BLaER1 treated with 17β-estradiol and CSF1 and Interleukin-3, amounts not matched to agents 10 nM and 100 nM (cell line): Measurements from ENCODE around the gene NPRL2.
"Not testable (repeated sequence)": the region's sequence is repeated elsewhere in the genome, so short reads cannot be mapped to it uniquely, and the experiment has no call there.

Source experiments
- H3K27ac ChIP-seq, 11 experiments: shearing (Covaris generic); formaldehyde crosslinking; 2 replicates each; pipeline ENCODE4 v1.8.1; 2022
- H3K27me3 ChIP-seq, 11 experiments: shearing (Covaris generic); formaldehyde crosslinking; 2 replicates each; pipeline ENCODE4 v1.8.1; 2022
- H3K36me3 ChIP-seq, 11 experiments: shearing (Covaris generic); formaldehyde crosslinking; 2 replicates each; pipeline ENCODE4 v1.8.1; 2022
- H3K4me1 ChIP-seq, 10 experiments: shearing (Covaris generic); formaldehyde crosslinking; 2 replicates each; pipeline ENCODE4 v1.8.1; 2022
- H3K4me2 ChIP-seq, 11 experiments: shearing (Covaris generic); formaldehyde crosslinking; 2 replicates each; pipeline ENCODE4 v1.8.1; 2022
- H3K4me3 ChIP-seq, 10 experiments: shearing (Covaris generic); formaldehyde crosslinking; 2 replicates each; pipeline ENCODE4 v1.8.1; 2022
- H3K9ac ChIP-seq, 11 experiments: shearing (Covaris generic); formaldehyde crosslinking; 2 replicates each; pipeline ENCODE4 v1.8.1; 2022
- H3K9me3 ChIP-seq, 11 experiments: shearing (Covaris generic); formaldehyde crosslinking; replicated peaks in 1 of 11; 2 replicates each; pipeline ENCODE4 v1.8.1; 2022
- H4K20me1 ChIP-seq, 11 experiments: shearing (Covaris generic); formaldehyde crosslinking; 2 replicates each; pipeline ENCODE4 v1.8.1; 2022
- Cebpa-rat ChIP-seq, 11 experiments: shearing (Covaris generic); IDR thresholded peaks; 2 replicates each; pipeline ENCODE4 v1.8.1; 2022

Gene NPRL2

DNA sequence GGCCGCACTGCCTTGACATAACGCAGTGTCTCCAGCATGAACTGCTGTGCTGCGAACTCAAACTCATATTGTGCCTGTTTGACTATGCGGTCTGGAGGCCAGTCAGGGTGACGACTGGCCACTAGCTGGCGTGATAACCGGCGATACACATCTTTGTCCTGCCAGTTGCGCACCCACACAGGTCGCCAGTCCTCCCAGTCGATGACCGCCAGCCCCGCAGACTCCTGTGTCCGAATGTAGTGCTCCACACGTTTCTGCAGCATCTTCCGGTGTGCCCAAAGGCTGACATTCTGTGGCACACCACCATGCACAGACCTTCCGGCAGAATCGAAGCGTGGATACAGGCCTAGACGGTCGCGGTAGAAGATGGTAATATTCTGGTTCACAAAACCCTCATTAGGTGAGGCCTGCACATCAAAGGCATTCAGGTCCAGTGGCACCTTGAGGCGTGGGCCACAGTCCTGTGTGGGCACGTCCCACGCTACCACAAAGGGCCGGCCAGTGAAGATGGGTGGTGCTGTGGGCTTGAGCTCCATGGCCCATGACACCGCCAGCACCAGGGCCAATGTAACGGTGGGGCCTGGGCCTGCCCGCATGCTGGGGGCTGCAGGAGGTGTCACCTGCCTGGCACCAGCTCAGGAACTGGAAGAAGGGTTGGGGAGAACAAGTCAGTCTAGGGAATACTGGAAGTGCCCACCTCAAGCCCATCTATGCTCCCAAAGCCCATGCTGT lies 30.5 kb downstream of the NPRL2 start:
- peak overlapping the region; percentile 94 to 100 (median 99); a peak in 21 of 22 replicates for H3K27ac ChIP-seq
- H3K9ac ChIP-seq, result peak overlapping the region; percentile 93 to 100 (median 99)
- no peaks in the 10 kb centered on the region for H3K27me3 ChIP-seq
- H3K4me3 ChIP-seq, result peak overlapping the region; percentile 73 to 89 (median 78)
- no peak for TF ChIP-seq Cebpa-rat (IDR thresholded peaks at IDR 0.05)
- no peaks in the 10 kb centered on the region for H3K9me3 ChIP-seq
- H4K20me1 ChIP-seq, result peaks cover 0 to 50% (median 40%) of the 10 kb centered on the region in 11 experiments; a peak in 18 of 22 replicates
- H3K36me3 ChIP-seq, result peaks cover 19 to 61% (median 46%) of the 10 kb centered on the region in 11 experiments; a peak in 19 of 22 replicates
- H3K4me2 ChIP-seq, result peak overlapping the region; percentile 90 to 99 (median 97)
- peaks cover 67 to 78% (median 75%) of the 10 kb centered on the region in 10 experiments for H3K4me1 ChIP-seq

DNA sequence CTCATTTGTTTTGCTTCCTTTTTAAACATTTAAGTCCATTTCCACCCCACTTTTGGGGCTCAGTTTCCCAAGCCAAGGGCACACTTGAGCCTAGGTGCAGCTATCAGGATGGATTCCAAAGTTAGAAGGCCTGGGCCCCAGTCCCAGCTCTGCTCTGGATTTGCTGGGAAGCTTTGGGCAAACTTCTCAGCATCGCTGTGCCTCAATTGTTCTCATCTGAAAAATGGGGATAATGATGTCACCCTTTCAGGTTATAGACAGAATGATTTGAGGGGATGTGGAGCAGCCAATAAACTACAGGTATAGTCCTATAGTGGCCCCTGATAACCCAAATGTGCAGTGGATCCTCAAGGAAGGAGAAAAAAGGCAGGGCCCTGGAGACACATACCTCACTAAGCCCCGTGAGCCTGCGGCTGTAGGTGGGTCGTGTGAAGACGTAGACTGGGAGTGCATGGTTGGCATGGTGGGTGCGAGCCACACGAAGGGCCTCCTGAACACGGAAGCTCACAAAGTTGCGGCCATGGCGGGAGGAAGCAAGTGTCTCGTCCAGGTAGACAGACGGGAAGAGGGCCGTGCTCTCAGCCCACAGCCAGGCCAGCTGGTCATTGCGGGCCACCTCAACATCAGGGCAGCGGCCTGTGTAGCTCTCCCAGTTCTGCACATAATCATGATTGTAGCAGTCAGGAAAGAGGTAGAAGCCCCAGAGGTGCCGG lies 31.2 kb downstream of the NPRL2 start:
- peak overlapping the region; percentile 90 to 99 (median 97) for H3K4me2 ChIP-seq
- H3K9ac ChIP-seq, result peak overlapping the region; percentile 29 to 100 (median 98); a peak in 17 of 22 replicates
- peak overlapping the region in 4 of 11 experiments; percentile 12 to 32 (median 19); a peak in 3 of 22 replicates for H3K27ac ChIP-seq
- peaks cover 0 to 47% (median 41%) of the 10 kb centered on the region in 11 experiments; a peak in 18 of 22 replicates for H4K20me1 ChIP-seq
- H3K4me1 ChIP-seq, result peaks cover 67 to 73% (median 70%) of the 10 kb centered on the region in 10 experiments
- H3K9me3 ChIP-seq, result no peaks in the 10 kb centered on the region
- H3K27me3 ChIP-seq, result no peaks in the 10 kb centered on the region
- TF ChIP-seq Cebpa-rat (IDR thresholded peaks at IDR 0.05), result no peak
- H3K36me3 ChIP-seq, result peaks cover 19 to 61% (median 50%) of the 10 kb centered on the region in 11 experiments; a peak in 19 of 22 replicates
- peak overlapping the region in 7 of 10 experiments; percentile 14 to 87 (median 78); a peak in 12 of 20 replicates for H3K4me3 ChIP-seq

DNA sequence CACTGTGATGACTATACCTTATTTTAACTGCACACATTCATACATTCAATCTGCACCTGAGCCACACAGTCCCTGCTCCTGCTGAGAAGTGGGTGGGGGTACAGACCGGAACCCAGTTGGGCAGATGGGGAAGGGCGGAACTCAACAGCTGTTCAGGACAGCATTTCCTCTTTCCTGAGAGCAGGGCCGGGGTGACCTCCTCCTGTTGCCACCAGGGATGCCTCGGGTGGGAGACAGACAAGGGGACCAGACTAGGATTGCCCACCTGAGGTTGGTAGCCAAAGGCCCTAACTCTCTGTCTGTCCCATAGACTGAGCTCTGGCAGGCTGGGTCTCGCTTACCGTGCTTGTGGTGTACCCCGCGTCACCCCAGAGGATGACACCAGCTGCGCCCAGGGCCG lies 32.0 kb downstream of the NPRL2 start:
- Histone ChIP-seq H3K4me1 (peaks cover 59 to 65% (median 63%) of the 10 kb centered on the region in 10 experiments), H3K4me2 (peak overlapping the region; percentile 90 to 99 (median 97)), H3K4me3 (peak overlapping the region in 5 of 10 experiments; percentile 7 to 51 (median 16); a peak in 7 of 20 replicates), H3K9ac (peak overlapping the region; percentile 8 to 99 (median 93); a peak in 16 of 22 replicates), H3K9me3 (no peaks in the 10 kb centered on the region), H3K36me3 (peaks cover 19 to 60% (median 50%) of the 10 kb centered on the region in 11 experiments; a peak in 19 of 22 replicates), H3K27ac (peak overlapping the region in 5 of 11 experiments; percentile 15 to 35 (median 32); a peak in 4 of 22 replicates), H3K27me3 (no peaks in the 10 kb centered on the region), H4K20me1 (peaks cover 0 to 47% (median 41%) of the 10 kb centered on the region in 11 experiments; a peak in 17 of 22 replicates)
- no peak for TF ChIP-seq Cebpa-rat (IDR thresholded peaks at IDR 0.05)

DNA sequence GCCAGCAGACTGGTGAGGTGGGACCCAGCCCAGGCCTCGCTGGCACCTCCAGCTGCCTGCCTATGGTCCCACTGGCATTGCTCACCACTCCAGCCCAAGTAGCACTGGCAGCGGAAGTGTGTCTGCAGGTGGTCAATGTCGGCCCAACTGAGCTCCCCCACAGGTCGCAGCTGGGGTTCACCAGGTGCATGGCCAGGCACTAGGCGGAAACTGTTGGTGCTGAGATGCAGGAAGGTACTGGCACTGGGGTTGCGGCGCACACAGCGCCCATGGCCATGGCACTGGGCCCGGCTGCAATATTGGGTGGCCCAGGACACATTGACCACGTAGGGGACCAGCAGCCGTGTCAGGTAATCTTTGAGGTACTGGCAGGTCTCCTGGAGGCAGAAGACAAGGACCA lies 32.4 kb downstream of the NPRL2 start:
- H3K4me3 ChIP-seq, result peak overlapping the region in 5 of 10 experiments; percentile 7 to 51 (median 26); a peak in 6 of 20 replicates
- H3K9ac ChIP-seq, result peak overlapping the region; percentile 8 to 99 (median 93); a peak in 13 of 22 replicates
- H3K4me1 ChIP-seq, result peaks cover 55 to 61% (median 58%) of the 10 kb centered on the region in 10 experiments
- H3K27ac ChIP-seq, result peak overlapping the region in 4 of 11 experiments; percentile 15 to 35 (median 28); a peak in 6 of 22 replicates
- TF ChIP-seq Cebpa-rat (IDR thresholded peaks at IDR 0.05), result no peak
- H4K20me1 ChIP-seq, result peaks cover 0 to 47% (median 41%) of the 10 kb centered on the region in 11 experiments; a peak in 17 of 22 replicates
- H3K27me3 ChIP-seq, result no peaks in the 10 kb centered on the region
- peaks cover 19 to 60% (median 50%) of the 10 kb centered on the region in 11 experiments; a peak in 19 of 22 replicates for H3K36me3 ChIP-seq
- peak overlapping the region; percentile 90 to 99 (median 97) for H3K4me2 ChIP-seq
- no peaks in the 10 kb centered on the region for H3K9me3 ChIP-seq

DNA sequence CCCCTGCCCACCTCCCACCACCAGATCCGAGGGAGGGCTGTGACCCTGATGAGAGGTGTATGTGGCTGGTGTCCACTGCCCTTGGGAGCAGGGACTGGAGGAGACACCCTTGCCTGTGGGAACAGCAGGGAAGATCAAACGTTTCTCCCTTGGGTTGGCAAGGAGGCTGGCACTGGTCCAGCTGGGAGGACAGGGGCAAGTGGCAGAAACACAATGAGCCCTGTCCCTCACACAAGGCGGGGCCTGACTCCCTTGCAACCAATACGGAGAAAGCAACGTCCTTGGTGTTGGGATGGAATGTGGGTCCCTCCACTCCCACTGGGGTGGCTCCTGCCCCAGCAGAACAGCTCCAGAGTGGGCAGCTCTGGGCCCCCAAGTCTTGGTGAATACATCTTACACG lies 33.3 kb downstream of the NPRL2 start:
- H3K4me3 ChIP-seq, result no peak overlapping the region
- H3K4me2 ChIP-seq, result peak overlapping the region; percentile 90 to 99 (median 97); a peak in 21 of 22 replicates
- H3K27me3 ChIP-seq, result no peaks in the 10 kb centered on the region
- H4K20me1 ChIP-seq, result peaks cover 0 to 47% (median 41%) of the 10 kb centered on the region in 11 experiments; a peak in 17 of 22 replicates
- peak overlapping the region in 9 of 11 experiments; percentile 0 to 98 (median 44); a peak in 15 of 22 replicates for H3K9ac ChIP-seq
- H3K4me1 ChIP-seq, result peaks cover 46 to 52% (median 50%) of the 10 kb centered on the region in 10 experiments
- no peaks in the 10 kb centered on the region for H3K9me3 ChIP-seq
- peaks cover 19 to 60% (median 50%) of the 10 kb centered on the region in 11 experiments; a peak in 19 of 22 replicates for H3K36me3 ChIP-seq
- no peak for TF ChIP-seq Cebpa-rat (IDR thresholded peaks at IDR 0.05)
- H3K27ac ChIP-seq, result peak overlapping the region in 3 of 11 experiments; percentile 9 to 32 (median 28); a peak in 3 of 22 replicates

DNA sequence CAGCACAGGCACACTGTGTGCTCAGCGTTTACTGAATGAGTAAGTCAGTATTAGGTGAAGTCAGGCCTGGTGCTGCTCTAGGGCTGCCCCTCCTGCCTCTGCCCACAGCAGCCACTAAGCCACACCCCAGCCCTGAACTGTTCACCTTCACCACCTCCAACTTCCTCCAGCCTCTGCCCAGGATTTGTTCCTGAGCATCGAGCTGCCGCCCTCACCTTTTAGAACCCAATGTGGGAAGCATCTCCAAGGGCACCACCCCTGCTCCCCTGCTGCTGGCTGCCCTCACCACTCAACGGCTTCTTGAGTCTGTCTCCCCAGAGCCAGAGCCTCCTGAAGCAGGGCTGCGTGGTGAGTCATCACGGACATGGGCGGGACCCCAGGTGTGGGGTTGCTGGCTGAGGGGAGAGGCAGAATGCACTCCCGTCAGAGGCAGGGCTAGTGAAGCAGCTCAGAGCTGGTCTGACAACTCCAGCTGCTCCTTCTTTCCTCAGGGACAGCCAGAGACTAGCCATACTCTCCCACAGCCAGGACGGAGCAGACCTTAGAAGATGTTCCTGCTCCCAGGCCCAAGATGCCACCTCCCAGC lies 33.8 kb downstream of the NPRL2 start:
- peaks cover 0 to 47% (median 41%) of the 10 kb centered on the region in 11 experiments; a peak in 17 of 22 replicates for H4K20me1 ChIP-seq
- TF ChIP-seq Cebpa-rat (IDR thresholded peaks at IDR 0.05), result no peak
- no peak overlapping the region for H3K4me3 ChIP-seq
- no peaks in the 10 kb centered on the region; a peak in 1 of 22 replicates for H3K9me3 ChIP-seq
- peak overlapping the region in 9 of 11 experiments; percentile 0 to 98 (median 44); a peak in 15 of 22 replicates for H3K9ac ChIP-seq
- no peaks in the 10 kb centered on the region for H3K27me3 ChIP-seq
- peaks cover 41 to 47% (median 44%) of the 10 kb centered on the region in 10 experiments for H3K4me1 ChIP-seq
- peak overlapping the region in 3 of 11 experiments; percentile 9 to 32 (median 28); a peak in 4 of 22 replicates for H3K27ac ChIP-seq
- peak overlapping the region; percentile 90 to 99 (median 97); a peak in 15 of 22 replicates for H3K4me2 ChIP-seq
- peaks cover 19 to 60% (median 50%) of the 10 kb centered on the region in 11 experiments; a peak in 19 of 22 replicates for H3K36me3 ChIP-seq

DNA sequence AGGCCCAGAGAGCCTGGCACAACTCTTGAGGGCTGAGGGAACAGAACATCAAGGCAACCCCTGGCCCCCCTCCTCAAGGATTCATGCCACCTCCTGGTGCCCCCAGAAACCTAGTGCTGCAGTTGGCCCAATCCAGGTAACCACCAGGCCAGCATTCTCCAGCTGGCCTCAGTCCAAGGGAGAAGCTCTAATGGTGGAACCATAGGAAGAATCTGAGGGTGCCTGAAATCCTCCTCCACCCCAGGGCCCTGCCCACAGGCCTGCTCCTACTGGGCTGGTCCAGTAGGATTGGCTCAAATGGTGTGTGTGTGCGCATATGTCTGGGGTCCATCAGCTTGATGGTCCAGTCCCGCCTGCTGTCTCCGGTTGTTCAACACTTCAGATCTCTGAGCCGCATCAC lies 35.8 kb downstream of the NPRL2 start:
- Histone ChIP-seq H3K36me3 (peaks cover 19 to 59% (median 49%) of the 10 kb centered on the region in 11 experiments; a peak in 19 of 22 replicates), H3K4me3 (no peak overlapping the region), H3K27me3 (no peaks in the 10 kb centered on the region), H3K9me3 (peaks cover under 1 to 6% (median 4%) of the 10 kb centered on the region in 11 experiments; a peak in 19 of 22 replicates), H3K27ac (no peak overlapping the region), H3K4me2 (no peak overlapping the region), H3K4me1 (peaks cover 33 to 37% (median 35%) of the 10 kb centered on the region in 10 experiments), H4K20me1 (peaks cover 0 to 40% (median 35%) of the 10 kb centered on the region in 11 experiments; a peak in 17 of 22 replicates), H3K9ac (no peak overlapping the region; a peak in 1 of 22 replicates)
- TF ChIP-seq Cebpa-rat (IDR thresholded peaks at IDR 0.05), result no peak

DNA sequence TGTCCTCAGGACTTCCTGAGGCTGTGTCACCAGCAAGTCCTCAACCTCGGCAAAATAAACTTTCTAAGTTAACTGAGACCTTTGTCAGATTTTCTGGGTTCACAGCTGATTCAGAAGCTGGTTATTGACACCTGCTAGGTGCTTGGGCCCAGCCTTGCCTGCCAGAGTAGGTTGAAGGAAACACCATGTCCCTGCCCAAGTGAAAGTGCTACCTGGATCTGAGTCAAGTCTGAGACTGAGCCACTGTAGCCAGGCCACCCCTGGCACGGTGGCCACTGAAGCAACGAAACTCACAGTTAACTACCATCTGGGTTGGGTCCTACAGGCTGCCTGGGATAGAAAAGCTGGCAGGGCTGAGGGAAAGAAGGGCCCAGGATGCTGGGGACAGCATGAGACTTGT lies 36.2 kb downstream of the NPRL2 start:
- peak overlapping the region in 2 of 11 experiments; percentile 2 to 22; a peak in 1 of 22 replicates for H3K9ac ChIP-seq
- peaks cover 28 to 33% (median 30%) of the 10 kb centered on the region in 10 experiments for H3K4me1 ChIP-seq
- peaks cover 5 to 10% (median 9%) of the 10 kb centered on the region in 11 experiments for H3K9me3 ChIP-seq

DNA sequence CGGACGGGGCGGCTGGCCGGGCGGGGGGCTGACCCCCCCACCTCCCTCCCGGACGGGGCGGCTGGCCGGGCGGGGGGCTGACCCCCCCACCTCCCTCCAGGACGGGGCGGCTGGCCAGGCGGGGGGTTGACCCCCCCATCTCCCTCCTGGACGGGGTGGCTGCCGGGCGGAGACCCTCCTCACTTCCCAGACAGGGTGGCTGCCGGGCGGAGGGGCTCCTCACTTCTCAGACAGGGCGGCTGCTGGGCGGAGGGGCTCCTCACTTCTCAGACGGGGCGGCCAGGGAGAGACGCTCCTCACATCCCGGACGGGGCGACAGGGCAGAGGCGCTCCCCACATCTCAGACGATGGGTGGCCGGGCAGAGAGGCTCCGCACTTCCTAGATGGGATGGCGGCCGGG lies 38.5 kb downstream of the NPRL2 start:
- H3K4me1 ChIP-seq, H3K4me3 ChIP-seq: not testable (repeated sequence)

More for the DNA sequence above, 36.2 kb downstream of the NPRL2 start:
- Histone ChIP-seq H3K36me3 (peaks cover 19 to 59% (median 49%) of the 10 kb centered on the region in 11 experiments; a peak in 20 of 22 replicates), H3K4me3 (no peak overlapping the region), H3K27me3 (no peaks in the 10 kb centered on the region), H4K20me1 (peaks cover 0 to 35% (median 31%) of the 10 kb centered on the region in 11 experiments; a peak in 17 of 22 replicates), H3K4me2 (no peak overlapping the region), H3K27ac (no peak overlapping the region)
- no peak for TF ChIP-seq Cebpa-rat (IDR thresholded peaks at IDR 0.05)

More for the DNA sequence above, 38.5 kb downstream of the NPRL2 start:
- not testable (repeated sequence) for H3K27me3 ChIP-seq, H3K9ac ChIP-seq, H3K4me2 ChIP-seq, H3K27ac ChIP-seq
- H3K9me3 ChIP-seq, result peaks cover 28 to 33% (median 32%) of the 10 kb centered on the region in 11 experiments
- peaks cover 0 to 15% (median 10%) of the 10 kb centered on the region in 11 experiments; a peak in 17 of 22 replicates for H4K20me1 ChIP-seq
- peaks cover 9 to 55% (median 41%) of the 10 kb centered on the region in 11 experiments; a peak in 20 of 22 replicates for H3K36me3 ChIP-seq
